ENCODE data around the gene RMC1. TPM values are rescaled to one million over a fixed set of nuclear protein-coding genes. Genes with fewer than 3 reads are reported as not detected.

The RMC1 gene
- total and polyA plus RNA-seq, 2 of the 13 experiments (the other 11 are each of a cell fraction or from before 2014, with no cell fraction given), result 9.4 to 19.5 TPM

GRCh38 chr18:23494992-23495391 is 8.3 kb upstream of the RMC1 start (continued):
- TF ChIP-seq SNAPC4 (CRISPR knock-in tag; IDR thresholded peaks at IDR 0.05), result no peak
- no peak for TF ChIP-seq ZNF564 (CRISPR knock-in tag; IDR thresholded peaks at IDR 0.05)
- TF ChIP-seq ATF7 (IDR thresholded peaks at IDR 0.05), result no peak
- no peak for TF ChIP-seq ATF7 (CRISPR knock-in tag; IDR thresholded peaks at IDR 0.05)
- no peak for TF ChIP-seq ATM (IDR thresholded peaks at IDR 0.05; ENCODE audit: borderline replicate concordance)
- no peak for TF ChIP-seq GATAD2A (CRISPR knock-in tag; IDR thresholded peaks at IDR 0.05)
- no peak for TF ChIP-seq CBX5 (CRISPR knock-in tag; IDR thresholded peaks at IDR 0.05; ENCODE audit: borderline replicate concordance)
- no peak for TF ChIP-seq ZFP82 (CRISPR knock-in tag; IDR thresholded peaks at IDR 0.05; ENCODE audit: borderline replicate concordance)
- TF ChIP-seq HOXA7 (CRISPR knock-in tag; IDR thresholded peaks at IDR 0.05), result no peak
- no peak for TF ChIP-seq ZNF263 (CRISPR knock-in tag; IDR thresholded peaks at IDR 0.05)
- TF ChIP-seq RAD21 (CRISPR knock-in tag; IDR thresholded peaks at IDR 0.05), result no peak
- TF ChIP-seq ZNF557 (CRISPR knock-in tag; IDR thresholded peaks at IDR 0.05), result no peak
- no peak for TF ChIP-seq ZNF816 (CRISPR knock-in tag; IDR thresholded peaks at IDR 0.05; ENCODE audit: borderline replicate concordance)
- no peak for TF ChIP-seq ZNF33A (CRISPR knock-in tag; IDR thresholded peaks at IDR 0.05; ENCODE audit: borderline replicate concordance)
- no peak for TF ChIP-seq TBP (CRISPR knock-in tag; IDR thresholded peaks at IDR 0.05)

Measured in HepG2 (cell line).